ENCODE results near the gene EPB42. TPM values are rescaled to one million over a fixed set of nuclear protein-coding genes. Genes with fewer than 3 reads are reported as not detected.

EPB42 gene
- 1 to 10 TPM in 1 of 7 donors, under 1 TPM in 2, not detected in 4; 0.43 to 2.5 (median 0.66) TPM for total RNA-seq
- not detected for polyA plus RNA-seq
- long read RNA-seq, donor 1 = 0 reads
- long read RNA-seq, donor 2, partial matches to known transcripts = 0 of 1 reads
- long read RNA-seq, donor 2, other reads (novel, unspliced or antisense) = 0 of 1 reads
- long read RNA-seq, donor 3 = 0 reads

DNA sequence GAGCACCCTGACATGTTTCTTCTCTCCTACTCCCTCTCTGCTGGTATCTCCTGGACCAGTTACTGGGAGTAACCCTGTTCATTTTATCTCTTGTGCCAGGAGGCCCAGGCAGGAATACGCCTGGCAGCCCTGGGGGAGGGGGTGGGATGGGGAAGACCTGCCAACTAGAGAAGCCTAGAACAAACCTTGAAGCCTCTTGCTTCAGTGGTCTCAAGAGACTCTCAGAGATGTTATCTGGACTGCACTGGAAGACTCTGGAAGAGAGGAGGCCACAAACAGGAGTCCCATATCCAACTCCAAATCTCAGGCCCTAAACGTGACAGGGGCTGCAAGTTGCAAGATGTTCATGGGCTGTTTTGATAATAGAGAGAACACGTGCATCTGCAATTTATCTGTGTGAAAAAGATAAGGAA, at the start of gene EPB42:
TSS of gene EPB42 (minus strand) at position 28 of the 413 bp plus-strand sequence. CDS start 193 bp downstream, outside the sequence.
- H3K9me3 ChIP-seq = no peaks in the 10 kb centered on the region
- H3K27ac ChIP-seq = no peak within 1 kb of the TSS
- TF ChIP-seq POLR2A (IDR thresholded peaks at IDR 0.05) (no peak), EP300 (IDR thresholded peaks at IDR 0.05) (no peak)
- TF ChIP-seq, protein P1, sequence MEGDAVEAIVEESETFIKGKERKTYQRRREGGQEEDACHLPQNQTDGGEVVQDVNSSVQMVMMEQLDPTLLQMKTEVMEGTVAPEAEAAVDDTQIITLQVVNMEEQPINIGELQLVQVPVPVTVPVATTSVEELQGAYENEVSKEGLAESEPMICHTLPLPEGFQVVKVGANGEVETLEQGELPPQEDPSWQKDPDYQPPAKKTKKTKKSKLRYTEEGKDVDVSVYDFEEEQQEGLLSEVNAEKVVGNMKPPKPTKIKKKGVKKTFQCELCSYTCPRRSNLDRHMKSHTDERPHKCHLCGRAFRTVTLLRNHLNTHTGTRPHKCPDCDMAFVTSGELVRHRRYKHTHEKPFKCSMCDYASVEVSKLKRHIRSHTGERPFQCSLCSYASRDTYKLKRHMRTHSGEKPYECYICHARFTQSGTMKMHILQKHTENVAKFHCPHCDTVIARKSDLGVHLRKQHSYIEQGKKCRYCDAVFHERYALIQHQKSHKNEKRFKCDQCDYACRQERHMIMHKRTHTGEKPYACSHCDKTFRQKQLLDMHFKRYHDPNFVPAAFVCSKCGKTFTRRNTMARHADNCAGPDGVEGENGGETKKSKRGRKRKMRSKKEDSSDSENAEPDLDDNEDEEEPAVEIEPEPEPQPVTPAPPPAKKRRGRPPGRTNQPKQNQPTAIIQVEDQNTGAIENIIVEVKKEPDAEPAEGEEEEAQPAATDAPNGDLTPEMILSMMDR (IDR thresholded peaks at IDR 0.05) = no peak
- no peak for DNase-seq
- no peaks in the 10 kb centered on the region for H3K4me1 ChIP-seq (ENCODE audit: insufficient read depth)
- no peaks in the 10 kb centered on the region for H3K27me3 ChIP-seq
- intact Hi-C loops (cut with DNase I) = no loop called here
- H3K4me3 ChIP-seq = no peak within 1 kb of the TSS
- no peaks in the 10 kb centered on the region for H3K36me3 ChIP-seq
- WGBS, 3 donors = 46 to 48% (median 46%) methylated on average over 3 of the region's 3 CpGs

DNA sequence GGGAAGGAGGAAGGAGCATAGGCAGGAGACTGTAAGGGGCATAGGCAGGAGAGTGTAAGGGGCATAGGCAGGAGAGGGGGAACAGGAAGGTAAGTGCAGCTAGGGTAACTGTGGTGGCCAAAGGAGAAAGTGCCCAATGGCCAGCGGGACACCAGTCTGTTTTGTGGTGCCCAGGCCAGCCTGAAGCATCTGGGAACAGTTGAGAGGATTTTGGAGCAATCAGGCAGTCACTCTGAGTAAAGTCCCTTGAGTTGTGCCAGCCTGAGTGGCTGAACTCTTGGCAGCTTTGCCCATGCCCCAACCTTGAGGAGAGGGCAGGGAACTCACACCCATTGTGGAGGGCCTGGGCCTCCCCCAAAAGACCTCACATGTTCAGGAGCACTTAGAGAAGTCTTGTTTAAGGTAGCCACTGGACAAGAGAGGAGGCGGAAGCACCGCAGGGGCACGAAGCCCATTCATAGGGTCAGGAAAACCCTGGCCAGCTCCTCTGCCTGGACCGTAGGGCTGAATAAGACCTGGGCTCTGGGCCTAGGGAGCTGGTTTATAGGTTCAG, 49.4 kb upstream of the EPB42 start:
- H3K9me3 ChIP-seq = no peaks in the 10 kb centered on the region
- H3K4me3 ChIP-seq = no peak overlapping the region
- no peaks in the 10 kb centered on the region for H3K4me1 ChIP-seq (ENCODE audit: insufficient read depth)
- intact Hi-C loops (cut with DNase I) = no loop called here
- H3K36me3 ChIP-seq = no peaks in the 10 kb centered on the region
- no peak overlapping the region for H3K27ac ChIP-seq
- no peak for DNase-seq
- 77 to 88% (median 78%) methylated on average over 5 of the region's 5 CpGs for WGBS, 3 donors
- no peaks in the 10 kb centered on the region for H3K27me3 ChIP-seq
- no peak for TF ChIP-seq EP300 (IDR thresholded peaks at IDR 0.05)
- TF ChIP-seq POLR2A (IDR thresholded peaks at IDR 0.05) = no peak
- TF ChIP-seq, protein P1 (IDR thresholded peaks at IDR 0.05) = no peak

DNA sequence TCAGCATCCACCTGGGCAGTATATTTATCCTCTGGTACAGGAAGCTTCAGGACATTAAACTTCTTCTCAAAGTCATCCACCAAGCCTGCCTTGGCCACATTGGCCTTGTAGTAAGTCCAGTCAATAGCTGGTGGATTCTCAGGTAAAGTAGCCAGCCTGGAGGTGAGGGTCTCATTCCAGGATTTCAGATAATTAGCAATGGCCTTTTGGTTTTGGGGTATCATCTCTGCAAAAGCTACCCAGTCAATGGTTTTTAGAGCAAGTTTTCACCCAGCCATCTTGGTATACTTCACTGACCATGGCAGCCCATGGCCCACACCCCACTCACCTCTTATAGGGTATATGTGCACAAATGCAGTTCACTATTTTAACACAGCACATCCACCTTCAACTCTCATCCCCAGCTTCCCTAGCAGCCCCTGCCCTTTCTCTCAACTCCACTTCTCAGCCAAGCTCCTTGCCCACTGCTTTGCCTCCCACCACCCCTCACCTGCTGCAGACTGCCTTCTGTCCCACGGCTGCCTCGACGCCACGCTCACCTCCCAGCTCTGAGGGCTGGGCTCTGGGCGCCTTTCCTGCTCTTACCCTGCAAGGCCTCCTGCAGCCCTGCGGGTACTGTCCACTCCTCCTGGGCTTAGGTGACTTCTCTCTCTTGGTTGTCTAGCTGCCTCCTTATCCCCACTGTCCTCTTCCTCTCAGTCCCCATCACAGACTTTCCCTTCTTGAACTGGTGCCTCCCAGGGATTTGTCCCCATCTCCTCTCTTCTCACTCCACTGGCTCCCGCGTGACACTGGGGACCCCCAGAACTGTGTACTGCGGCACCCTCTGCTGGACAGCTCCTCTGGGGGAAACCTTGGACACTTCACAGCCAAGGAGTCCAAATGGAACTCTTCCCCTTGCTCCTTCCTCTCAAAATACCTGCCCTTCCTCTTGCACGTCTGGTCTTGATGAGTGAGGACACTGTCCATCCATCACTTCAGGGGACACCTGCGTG, 47.6 kb upstream of the EPB42 start:
- Histone ChIP-seq H3K9me3 (no peaks in the 10 kb centered on the region), H3K27ac (no peak overlapping the region), H3K36me3 (no peaks in the 10 kb centered on the region), H3K4me1 (ENCODE audit: insufficient read depth) (no peaks in the 10 kb centered on the region), H3K4me3 (no peak overlapping the region), H3K27me3 (no peaks in the 10 kb centered on the region)
- intact Hi-C loops (cut with DNase I) = no loop called here
- DNase-seq = no peak
- WGBS, 3 donors = 51 to 56% (median 54%) methylated on average over 11 of the region's 11 CpGs
- TF ChIP-seq POLR2A (IDR thresholded peaks at IDR 0.05) = no peak
- TF ChIP-seq, protein P1 (IDR thresholded peaks at IDR 0.05) = no peak
- TF ChIP-seq EP300 (IDR thresholded peaks at IDR 0.05) = no peak

DNA sequence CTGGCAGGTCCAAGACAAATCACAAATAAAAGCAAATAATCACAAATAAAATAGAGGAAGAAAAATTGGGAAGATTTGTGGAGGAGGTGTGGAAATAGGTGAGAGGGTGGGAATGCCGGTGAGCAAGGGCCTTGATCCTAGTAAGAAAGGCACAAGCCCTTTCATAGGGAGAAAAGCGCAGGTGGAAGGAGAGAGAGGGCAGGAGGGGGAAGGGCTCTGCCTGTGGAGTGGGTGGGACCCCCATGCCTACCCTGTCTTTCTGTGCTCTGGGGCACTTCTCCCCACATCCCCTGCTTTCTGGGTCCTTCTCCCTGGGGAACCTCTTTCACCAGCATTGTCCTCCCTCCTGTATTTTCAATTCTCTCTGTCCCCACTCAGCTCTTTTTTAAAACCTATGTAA, 46.6 kb upstream of the EPB42 start:
- TF ChIP-seq, protein P1 (IDR thresholded peaks at IDR 0.05) = no peak
- TF ChIP-seq POLR2A (IDR thresholded peaks at IDR 0.05) (no peak), EP300 (IDR thresholded peaks at IDR 0.05) (no peak)
- 56 to 89% (median 86%) methylated on average over 2 of the region's 2 CpGs for WGBS, 3 donors
- H3K4me3 ChIP-seq = no peak overlapping the region

More for the DNA sequence above, 46.6 kb upstream of the EPB42 start:
- intact Hi-C loops (cut with DNase I) = no loop called here
- no peak for DNase-seq
- H3K9me3 ChIP-seq = no peaks in the 10 kb centered on the region
- H3K27me3 ChIP-seq = no peaks in the 10 kb centered on the region
- no peaks in the 10 kb centered on the region for H3K36me3 ChIP-seq
- H3K27ac ChIP-seq = no peak overlapping the region
- no peaks in the 10 kb centered on the region for H3K4me1 ChIP-seq (ENCODE audit: insufficient read depth)
